GM18505 (cell line): ENCODE results near the gene GALT.
"Not testable (repeated sequence)": the region's sequence is repeated elsewhere in the genome, so short reads cannot be mapped to it uniquely, and the experiment has no call there.

ENCODE experiments used
- ATAC-seq: cut with Tn5 transposase; IDR thresholded peaks from one replicate; pipeline ENCODE4 v1.9.1; 2021; ENCODE audit not compliant: unreplicated experiment
- POLR2A ChIP-seq: IDR thresholded peaks from 4 replicates; pipeline ENCODE4 v1.6.1; 2011; ENCODE audit warnings: borderline replicate concordance; ENCODE audit not compliant: insufficient read depth, insufficient read length; ENCODE audit errors: extremely low read depth

GALT gene

GRCh38 chr9:34633166-34633565, 13.3 kb upstream of the GALT start:
- no peak for ATAC-seq
- TF ChIP-seq POLR2A, result no peak

GRCh38 chr9:34633851-34634550, 12.5 kb upstream of the GALT start:
- no peak for TF ChIP-seq POLR2A
- ATAC-seq, result no peak

GRCh38 chr9:34634551-34635248, 11.8 kb upstream of the GALT start:
- TF ChIP-seq POLR2A, result no peak
- no peak for ATAC-seq

GRCh38 chr9:34635556-34635955, 10.9 kb upstream of the GALT start:
- no peak for TF ChIP-seq POLR2A

GRCh38 chr9:34636791-34637355, 9.6 kb upstream of the GALT start:
- no peak for TF ChIP-seq POLR2A
- ATAC-seq, result no peak

More at GRCh38 chr9:34635556-34635955, 10.9 kb upstream of the GALT start:
- no peak for ATAC-seq

- ATAC-seq, result peak; percentile 89
- peak; percentile 70 for TF ChIP-seq POLR2A
These were observed 8.9 kb upstream of the GALT start, which contains the start of gene SIGMAR1 for GRCh38 chr9:34637356-34638137. TSS of gene SIGMAR1 (minus strand) at chr9:34637787. CDS start at chr9:34637697, 90 bp downstream.

GRCh38 chr9:34638138-34638445, 8.4 kb upstream of the GALT start:
- TF ChIP-seq POLR2A, result no peak
- ATAC-seq, result no peak

- not testable (repeated sequence) for ATAC-seq
These were observed 7.2 kb upstream of the GALT start for GRCh38 chr9:34639322-34639721.

GRCh38 chr9:34642679-34643078, 3.8 kb upstream of the GALT start:
- no peak for ATAC-seq
- TF ChIP-seq POLR2A, result no peak

- TF ChIP-seq POLR2A, result no peak
- ATAC-seq, result no peak
These were observed 1.6 kb upstream of the GALT start for GRCh38 chr9:34644766-34645314.

GRCh38 chr9:34647084-34647403, 569 bp downstream of the GALT start:
- TF ChIP-seq POLR2A, result no peak
- no peak for ATAC-seq

- TF ChIP-seq POLR2A, result no peak
- ATAC-seq, result no peak
These were observed 1.2 kb downstream of the GALT start for GRCh38 chr9:34647651-34648050.

- ATAC-seq, result no peak
- no peak for TF ChIP-seq POLR2A
These were observed 2.2 kb downstream of the GALT start for GRCh38 chr9:34648673-34649072.
